GM12801 (cell line): ENCODE data around the gene CSF1R.

ENCODE experiments used
- CTCF ChIP-seq: IDR thresholded peaks from one replicate; pipeline ENCODE4 v1.5.1; 2011; ENCODE audit warnings: control low read depth; ENCODE audit not compliant: insufficient read length; ENCODE audit errors: extremely low read depth

The CSF1R gene

DNA sequence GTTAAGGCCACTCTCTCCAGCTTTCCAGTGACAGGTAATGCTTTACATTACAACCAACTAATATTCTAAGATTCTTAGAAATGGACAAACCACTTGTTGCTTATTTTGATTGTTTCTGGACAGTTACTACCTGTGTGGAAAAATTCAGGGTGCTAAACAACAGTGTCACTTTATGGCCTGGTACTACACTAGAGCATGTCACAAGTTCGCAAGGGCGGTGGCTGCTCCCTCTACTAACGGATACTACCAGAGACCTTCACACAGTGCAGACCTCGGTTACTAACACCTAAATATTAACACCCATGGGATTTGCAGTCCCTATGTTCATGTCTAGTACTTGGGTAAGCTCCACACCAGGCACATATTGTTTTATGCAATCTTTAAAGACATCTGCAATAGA lies 72.4 kb downstream of the CSF1R start:
- no peak for TF ChIP-seq CTCF

GRCh38 chr5:150009671-150010387 lies 76.5 kb downstream of the CSF1R start:
- TF ChIP-seq CTCF: no peak

DNA sequence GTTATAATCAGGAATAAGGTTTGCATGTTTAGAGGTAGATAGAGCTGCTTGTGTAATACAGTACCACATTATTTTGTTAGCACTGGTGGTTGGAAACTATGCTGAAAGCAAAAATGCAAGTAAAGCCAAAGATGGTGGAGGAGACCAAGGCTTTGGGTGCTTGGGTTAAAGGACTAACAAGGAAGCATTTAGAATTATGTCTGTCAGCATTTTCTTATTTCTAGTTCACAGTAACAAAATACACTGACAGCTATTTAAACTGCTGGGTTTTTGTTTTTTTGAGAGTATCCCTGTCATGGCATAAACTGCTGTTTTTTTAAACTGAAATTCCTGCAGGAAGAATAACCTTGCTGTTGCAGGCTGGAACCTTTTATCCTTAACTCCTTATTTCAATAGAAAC lies 79.3 kb downstream of the CSF1R start:
- no peak for TF ChIP-seq CTCF

GRCh38 chr5:150006318-150006717 lies 80.0 kb downstream of the CSF1R start:
- no peak for TF ChIP-seq CTCF
